Hepatocyte (in vitro differentiated cells): ENCODE data around the gene UBR2.

Experiments
- EZH2 ChIP-seq: fragments of 200-600 bp; sonication (generic); IDR thresholded peaks from 2 replicates; pipeline ENCODE4 v1.6.1; 2016; ENCODE audit warnings: antibody characterized with exemption, mild to moderate bottlenecking, borderline replicate concordance
- EZH2phosphoT487 ChIP-seq: fragments of 200-600 bp; sonication (generic); IDR thresholded peaks from one replicate; pipeline ENCODE4 v1.6.1; 2018; ENCODE audit warnings: antibody characterized with exemption, mild to moderate bottlenecking, low read depth, moderate library complexity; ENCODE audit not compliant: unreplicated experiment, severe bottlenecking
- TF ChIP-seq, protein P1 (sequence below): fragments of 200-600 bp; sonication (generic); IDR thresholded peaks from 2 replicates; pipeline ENCODE4 v1.5.1; 2016; ENCODE audit warnings: antibody characterized with exemption, mild to moderate bottlenecking; ENCODE audit not compliant: poor library complexity

- TF ChIP-seq, protein P1, sequence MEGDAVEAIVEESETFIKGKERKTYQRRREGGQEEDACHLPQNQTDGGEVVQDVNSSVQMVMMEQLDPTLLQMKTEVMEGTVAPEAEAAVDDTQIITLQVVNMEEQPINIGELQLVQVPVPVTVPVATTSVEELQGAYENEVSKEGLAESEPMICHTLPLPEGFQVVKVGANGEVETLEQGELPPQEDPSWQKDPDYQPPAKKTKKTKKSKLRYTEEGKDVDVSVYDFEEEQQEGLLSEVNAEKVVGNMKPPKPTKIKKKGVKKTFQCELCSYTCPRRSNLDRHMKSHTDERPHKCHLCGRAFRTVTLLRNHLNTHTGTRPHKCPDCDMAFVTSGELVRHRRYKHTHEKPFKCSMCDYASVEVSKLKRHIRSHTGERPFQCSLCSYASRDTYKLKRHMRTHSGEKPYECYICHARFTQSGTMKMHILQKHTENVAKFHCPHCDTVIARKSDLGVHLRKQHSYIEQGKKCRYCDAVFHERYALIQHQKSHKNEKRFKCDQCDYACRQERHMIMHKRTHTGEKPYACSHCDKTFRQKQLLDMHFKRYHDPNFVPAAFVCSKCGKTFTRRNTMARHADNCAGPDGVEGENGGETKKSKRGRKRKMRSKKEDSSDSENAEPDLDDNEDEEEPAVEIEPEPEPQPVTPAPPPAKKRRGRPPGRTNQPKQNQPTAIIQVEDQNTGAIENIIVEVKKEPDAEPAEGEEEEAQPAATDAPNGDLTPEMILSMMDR, result no peak
- no peak for TF ChIP-seq EZH2phosphoT487
- no peak for TF ChIP-seq EZH2
These were observed 132.9 kb downstream of the UBR2 start for GRCh38 chr6:42696526-42697267.
